ENCODE data around the gene UBE2H. TPM values are rescaled to one million over a fixed set of nuclear protein-coding genes. Genes with fewer than 3 reads are reported as not detected.

The UBE2H gene
- total and polyA plus RNA-seq, 8 donors, result 19.2 to 150 (median 49.0) TPM

DNA sequence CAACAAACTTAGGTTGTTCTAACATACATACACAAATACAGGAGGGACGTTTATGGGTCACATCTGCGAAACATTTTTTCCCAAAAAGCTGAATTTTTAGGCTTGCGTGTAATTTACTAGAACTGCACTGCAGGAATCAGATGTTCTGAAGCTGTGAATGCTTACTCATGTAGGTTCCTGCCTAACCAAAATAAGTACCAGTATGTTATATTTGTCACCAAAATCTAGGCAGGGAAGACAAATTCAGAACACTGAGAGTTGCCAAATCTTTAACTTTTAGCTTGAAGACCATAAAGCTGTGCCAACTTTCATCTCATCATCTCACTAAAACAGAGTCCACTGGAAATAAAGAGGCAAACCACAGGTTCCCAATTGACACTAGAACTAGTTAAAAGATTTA lies 5.7 kb downstream of the UBE2H start:
- Histone ChIP-seq H3K9me3 (no peaks in the 10 kb centered on the region), H3K4me3 (no peak overlapping the region), H3K36me3 (peaks cover 4 to 14% (median 10%) of the 10 kb centered on the region in 4 donors), H3K27ac (peak overlapping the region in 4 of 5 donors; percentile 92 to 100 (median 98)), H3K4me1 (peaks cover 13 to 74% (median 44%) of the 10 kb centered on the region in 4 donors), H3K27me3 (no peaks in the 10 kb centered on the region)
- 61 to 76% (median 70%) methylated on average over 3 of the region's 3 CpGs for WGBS, 5 donors
- no peak for DNase-seq
- TF ChIP-seq CTCF (IDR thresholded peaks at IDR 0.05) (no peak), POLR2AphosphoS5 (IDR thresholded peaks at IDR 0.05) (no peak), EP300 (IDR thresholded peaks at IDR 0.05) (no peak)
- intact Hi-C loops (cut with DNase I; ENCODE audit: low total_unique reads), result no loop called here

GRCh38 chr7:129946282-129946681 lies 6.5 kb downstream of the UBE2H start:
- intact Hi-C loops (cut with DNase I; ENCODE audit: low total_unique reads), result no loop called here
- H3K36me3 ChIP-seq, result peaks cover 4 to 14% (median 10%) of the 10 kb centered on the region in 4 donors
- no peaks in the 10 kb centered on the region for H3K27me3 ChIP-seq
- H3K27ac ChIP-seq, result no peak overlapping the region
- WGBS, 5 donors, result 94 to 99% (median 97%) methylated on average over 5 of the region's 5 CpGs
- H3K4me3 ChIP-seq, result no peak overlapping the region
- DNase-seq, result no peak
- H3K9me3 ChIP-seq, result no peaks in the 10 kb centered on the region
- H3K4me1 ChIP-seq, result peaks cover 13 to 79% (median 48%) of the 10 kb centered on the region in 4 donors
- TF ChIP-seq CTCF (IDR thresholded peaks at IDR 0.05) (no peak), EP300 (IDR thresholded peaks at IDR 0.05) (no peak), POLR2AphosphoS5 (IDR thresholded peaks at IDR 0.05) (no peak), POLR2A (IDR thresholded peaks at IDR 0.05) (no peak)

GRCh38 chr7:129943352-129943751 lies 9.4 kb downstream of the UBE2H start:
- DNase-seq, result no peak
- TF ChIP-seq POLR2AphosphoS5 (IDR thresholded peaks at IDR 0.05) (no peak), POLR2A (IDR thresholded peaks at IDR 0.05) (no peak)
- peaks cover 8 to 80% (median 41%) of the 10 kb centered on the region in 4 donors for H3K4me1 ChIP-seq

GRCh38 chr7:129940329-129940728 lies 12.4 kb downstream of the UBE2H start:
- intact Hi-C loops (cut with DNase I; ENCODE audit: low total_unique reads), result no loop called here
- TF ChIP-seq CTCF (IDR thresholded peaks at IDR 0.05) (no peak), POLR2AphosphoS5 (IDR thresholded peaks at IDR 0.05) (no peak)
- Histone ChIP-seq H3K36me3 (peaks cover 4 to 22% (median 17%) of the 10 kb centered on the region in 4 donors), H3K9me3 (no peaks in the 10 kb centered on the region), H3K27me3 (no peaks in the 10 kb centered on the region), H3K4me3 (no peak overlapping the region), H3K27ac (no peak overlapping the region), H3K4me1 (peaks cover 0 to 72% (median 21%) of the 10 kb centered on the region in 4 donors)
- no peak for DNase-seq
- WGBS, 5 donors, result 63 to 95% (median 79%) methylated on average over 1 to 2 of the region's 2 CpGs

More at GRCh38 chr7:129943352-129943751, 9.4 kb downstream of the UBE2H start:
- Histone ChIP-seq H3K4me3 (no peak overlapping the region), H3K36me3 (peaks cover 4 to 14% (median 10%) of the 10 kb centered on the region in 4 donors), H3K27ac (no peak overlapping the region), H3K27me3 (no peaks in the 10 kb centered on the region), H3K9me3 (no peaks in the 10 kb centered on the region)
- intact Hi-C loops (cut with DNase I; ENCODE audit: low total_unique reads), result no loop called here
- 76 to 89% (median 80%) methylated on average over 6 of the region's 6 CpGs for WGBS, 5 donors

GRCh38 chr7:129939881-129940280 lies 12.9 kb downstream of the UBE2H start:
- 87 to 98% (median 93%) methylated on average over 4 of the region's 4 CpGs for WGBS, 5 donors
- H3K27ac ChIP-seq, result no peak overlapping the region

More at GRCh38 chr7:129939881-129940280, 12.9 kb downstream of the UBE2H start:
- H3K36me3 ChIP-seq, result peaks cover 4 to 26% (median 21%) of the 10 kb centered on the region in 4 donors
- H3K4me1 ChIP-seq, result peaks cover 0 to 74% (median 20%) of the 10 kb centered on the region in 4 donors
- intact Hi-C loops (cut with DNase I; ENCODE audit: low total_unique reads), result loop anchor here (5.0 kb wide), 1 partner anchor 198 kb away; no protein-coding TSS in a partner anchor
- no peaks in the 10 kb centered on the region for H3K27me3 ChIP-seq
- TF ChIP-seq POLR2AphosphoS5 (IDR thresholded peaks at IDR 0.05) (no peak), POLR2A (IDR thresholded peaks at IDR 0.05) (no peak), CTCF (IDR thresholded peaks at IDR 0.05) (no peak), EP300 (IDR thresholded peaks at IDR 0.05) (no peak)
- H3K9me3 ChIP-seq, result no peaks in the 10 kb centered on the region
- no peak for DNase-seq
- H3K4me3 ChIP-seq, result no peak overlapping the region

All from stomach (tissue), 9 donors.